ENCODE measurements around the gene INPP5A. TPM values are rescaled to one million over a fixed set of nuclear protein-coding genes. Genes with fewer than 3 reads are reported as not detected.
A peak's percentile ranks its signal among the peaks of the same experiment; 100 is the strongest.

Gene INPP5A
- total RNA-seq, 6 donors from 2014 or later = 28.6 to 81.7 (median 44.8) TPM

- WGBS, 2 donors = 55 to 65% methylated on average over 14 to 32 of the region's 32 CpGs
- peak; percentile 72 to 80 for DNase-seq
Observed at GRCh38 chr10:132685101-132685891, 147.7 kb downstream of the INPP5A start.

GRCh38 chr10:132685921-132686680 is 148.5 kb downstream of the INPP5A start:
- peak overlapping the region in 1 of 4 donors; percentile 68 for H3K27ac ChIP-seq
- no peak overlapping the region for H3K4me3 ChIP-seq
- TF ChIP-seq EP300 (IDR thresholded peaks at IDR 0.05) (no peak), POLR2A (IDR thresholded peaks at IDR 0.05) (no peak), POLR2AphosphoS5 (IDR thresholded peaks at IDR 0.05) (no peak)
- TF ChIP-seq, protein P1, sequence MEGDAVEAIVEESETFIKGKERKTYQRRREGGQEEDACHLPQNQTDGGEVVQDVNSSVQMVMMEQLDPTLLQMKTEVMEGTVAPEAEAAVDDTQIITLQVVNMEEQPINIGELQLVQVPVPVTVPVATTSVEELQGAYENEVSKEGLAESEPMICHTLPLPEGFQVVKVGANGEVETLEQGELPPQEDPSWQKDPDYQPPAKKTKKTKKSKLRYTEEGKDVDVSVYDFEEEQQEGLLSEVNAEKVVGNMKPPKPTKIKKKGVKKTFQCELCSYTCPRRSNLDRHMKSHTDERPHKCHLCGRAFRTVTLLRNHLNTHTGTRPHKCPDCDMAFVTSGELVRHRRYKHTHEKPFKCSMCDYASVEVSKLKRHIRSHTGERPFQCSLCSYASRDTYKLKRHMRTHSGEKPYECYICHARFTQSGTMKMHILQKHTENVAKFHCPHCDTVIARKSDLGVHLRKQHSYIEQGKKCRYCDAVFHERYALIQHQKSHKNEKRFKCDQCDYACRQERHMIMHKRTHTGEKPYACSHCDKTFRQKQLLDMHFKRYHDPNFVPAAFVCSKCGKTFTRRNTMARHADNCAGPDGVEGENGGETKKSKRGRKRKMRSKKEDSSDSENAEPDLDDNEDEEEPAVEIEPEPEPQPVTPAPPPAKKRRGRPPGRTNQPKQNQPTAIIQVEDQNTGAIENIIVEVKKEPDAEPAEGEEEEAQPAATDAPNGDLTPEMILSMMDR (IDR thresholded peaks at IDR 0.05) = peak in 1 of 6 experiments; percentile 36
- H3K36me3 ChIP-seq = peaks cover 0 to 12% (median 8%) of the 10 kb centered on the region in 4 donors
- DNase-seq (peak in 1 of 2 donors; percentile 70), ATAC-seq (ENCODE audit: low FRiP score in 2 of 2) (peak in 1 of 2 donors; percentile 1)
- H3K4me1 ChIP-seq = peaks cover 0 to 25% (median 17%) of the 10 kb centered on the region in 4 donors
- H3K9me3 ChIP-seq = no peaks in the 10 kb centered on the region
- 88 to 93% methylated on average over 14 to 25 of the region's 25 CpGs for WGBS, 2 donors
- H3K27me3 ChIP-seq = no peaks in the 10 kb centered on the region

More at GRCh38 chr10:132685101-132685891, 147.7 kb downstream of the INPP5A start:
- TF ChIP-seq, protein P1 (IDR thresholded peaks at IDR 0.05) = peak in 1 of 6 experiments; percentile 7
- TF ChIP-seq POLR2AphosphoS5 (IDR thresholded peaks at IDR 0.05) = no peak
- TF ChIP-seq EP300 (IDR thresholded peaks at IDR 0.05) = no peak
- no peak for TF ChIP-seq POLR2A (IDR thresholded peaks at IDR 0.05)
- H3K9me3 ChIP-seq = no peaks in the 10 kb centered on the region
- ATAC-seq (ENCODE audit: low FRiP score in 2 of 2) = peak; percentile 55 to 76
- peak overlapping the region in 2 of 4 donors; percentile 36 to 68 for H3K27ac ChIP-seq
- peaks cover 0 to 25% (median 17%) of the 10 kb centered on the region in 4 donors for H3K4me1 ChIP-seq
- no peak overlapping the region for H3K4me3 ChIP-seq
- H3K27me3 ChIP-seq = no peaks in the 10 kb centered on the region
- peaks cover 0 to 6% (median 2%) of the 10 kb centered on the region in 4 donors for H3K36me3 ChIP-seq

GRCh38 chr10:132687181-132687892 is 149.8 kb downstream of the INPP5A start:
- Histone ChIP-seq H3K27me3 (no peaks in the 10 kb centered on the region), H3K4me1 (peaks cover 0 to 25% (median 17%) of the 10 kb centered on the region in 4 donors), H3K36me3 (peaks cover 0 to 18% (median 14%) of the 10 kb centered on the region in 4 donors), H3K4me3 (no peak overlapping the region), H3K27ac (no peak overlapping the region), H3K9me3 (no peaks in the 10 kb centered on the region)
- TF ChIP-seq POLR2AphosphoS5 (IDR thresholded peaks at IDR 0.05) = no peak
- TF ChIP-seq POLR2A (IDR thresholded peaks at IDR 0.05) = no peak
- TF ChIP-seq EP300 (IDR thresholded peaks at IDR 0.05) = no peak
- TF ChIP-seq, protein P1 (IDR thresholded peaks at IDR 0.05) = no peak
- 97 to 100% methylated on average over 7 to 20 of the region's 21 CpGs for WGBS, 2 donors
- ATAC-seq (ENCODE audit: low FRiP score in 2 of 2) (no peak), DNase-seq (peak in 1 of 2 donors; percentile 58)

GRCh38 chr10:132687893-132688579 is 150.4 kb downstream of the INPP5A start:
- no peak for ATAC-seq (ENCODE audit: low FRiP score in 2 of 2)
- DNase-seq = peak in 1 of 2 donors; percentile 55
- H3K4me1 ChIP-seq = peaks cover 0 to 25% (median 17%) of the 10 kb centered on the region in 4 donors
- WGBS, 2 donors = 85 to 86% methylated on average over 1 to 13 of the region's 14 CpGs
- peaks cover 0 to 18% (median 13%) of the 10 kb centered on the region in 4 donors for H3K36me3 ChIP-seq
- no peaks in the 10 kb centered on the region for H3K27me3 ChIP-seq
- no peak overlapping the region for H3K27ac ChIP-seq
- TF ChIP-seq, protein P1 (IDR thresholded peaks at IDR 0.05) = no peak
- TF ChIP-seq EP300 (IDR thresholded peaks at IDR 0.05) (no peak), POLR2AphosphoS5 (IDR thresholded peaks at IDR 0.05) (no peak), POLR2A (IDR thresholded peaks at IDR 0.05) (no peak)
- H3K4me3 ChIP-seq = no peak overlapping the region
- H3K9me3 ChIP-seq = no peaks in the 10 kb centered on the region

Measured in upper lobe of left lung (tissue), 6 donors.